SK-N-MC (cell line): ENCODE data around the gene CASZ1.

Experiments used
- EZH2 ChIP-seq: fragments of 200-600 bp; sonication (generic); IDR thresholded peaks from one replicate; pipeline ENCODE4 v1.6.1; 2017; ENCODE audit warnings: antibody characterized with exemption
- FOXP2 ChIP-seq: optimal IDR thresholded peaks from 2 replicates; pipeline ENCODE3; 2011; ENCODE audit warnings: mild to moderate bottlenecking, moderate library complexity; ENCODE audit not compliant: insufficient read depth; ENCODE audit errors: extremely low read length, control extremely low read depth
- POLR2AphosphoS5 ChIP-seq: IDR thresholded peaks from 2 replicates; pipeline ENCODE4 v1.6.1; 2012; ENCODE audit warnings: mild to moderate bottlenecking, low read depth, low read length, borderline replicate concordance

DNA sequence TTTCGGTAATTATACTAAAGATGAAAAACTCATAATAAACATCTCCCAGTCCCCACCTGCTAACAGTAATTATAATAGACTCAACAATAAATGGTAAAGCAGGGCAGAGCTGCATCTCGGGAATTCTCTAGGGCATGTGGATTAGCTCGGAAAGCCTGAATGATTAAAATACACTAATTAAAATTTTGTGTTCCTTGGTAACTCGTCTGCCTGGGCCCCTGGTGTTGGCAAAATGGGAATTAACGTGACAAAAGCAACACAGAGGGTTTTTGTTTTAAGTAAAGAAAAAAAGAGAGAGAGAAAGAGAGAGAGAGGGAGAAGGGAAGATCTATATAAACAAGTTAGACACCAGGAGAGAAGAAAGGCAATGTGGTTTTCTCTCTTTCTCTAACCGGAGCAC is 62.1 kb downstream of the CASZ1 start:
- no peak for TF ChIP-seq EZH2
- TF ChIP-seq POLR2AphosphoS5 = no peak
- TF ChIP-seq FOXP2 = no peak
